Skeletal muscle tissue (tissue), 4 donors: Measurements from ENCODE around the gene DNAJC16. TPM values are rescaled to one million over a fixed set of nuclear protein-coding genes. Genes with fewer than 3 reads are reported as not detected.
"Not testable (repeated sequence)": the region's sequence is repeated elsewhere in the genome, so short reads cannot be mapped to it uniquely, and the experiment has no call there.

Experiments used
- H3K27ac ChIP-seq: one replicate; pipeline ENCODE4 v1.7.0; 2013; ENCODE audit warnings: mild to moderate bottlenecking, low read depth, low read length, inconsistent platforms
- H3K27me3 ChIP-seq, 3 donors: one replicate each; pipeline ENCODE4 v1.7.0; 2013; ENCODE audit warnings: low read length in 3 of 3; ENCODE audit not compliant: control insufficient read depth in 3 of 3, insufficient read depth in 3 of 3
- H3K36me3 ChIP-seq, 3 donors: one replicate each; pipeline ENCODE4 v1.7.0; 2013; ENCODE audit warnings: low read length in 3 of 3; ENCODE audit not compliant: control insufficient read depth in 3 of 3, insufficient read depth in 3 of 3
- H3K4me1 ChIP-seq, 3 donors: one replicate each; pipeline ENCODE4 v1.7.0; 2013; ENCODE audit warnings: low read length in 3 of 3, mild to moderate bottlenecking in 3 of 3; ENCODE audit not compliant: control insufficient read depth in 3 of 3, insufficient read depth in 3 of 3
- H3K4me3 ChIP-seq, 3 donors: one replicate each; pipeline ENCODE4 v1.7.0; 2013; ENCODE audit warnings: low read length in 3 of 3
- H3K9ac ChIP-seq, 3 donors: one replicate each; pipeline ENCODE4 v1.7.0; 2013; ENCODE audit warnings: low read length in 3 of 3, mild to moderate bottlenecking in 3 of 3, moderate library complexity in 2 of 3, low read depth in 1 of 3
- H3K9me3 ChIP-seq, 3 donors: one replicate each; pipeline ENCODE4 v1.7.0; 2013; ENCODE audit warnings: low read length in 3 of 3; ENCODE audit not compliant: control insufficient read depth in 3 of 3
- total RNA-seq: library from RNA; depleted of rRNA; stranded (reverse); fragments of >200 nt; gene quantifications from one replicate; pipeline ENCODE4 v1.2.3, GENCODE V29; 2014
- donor health status: Osteomylitis.

Gene DNAJC16
- total RNA-seq, 1 donor from 2014 or later: 16.7 TPM

- not testable (repeated sequence) for H3K9ac ChIP-seq, H3K36me3 ChIP-seq, H3K27ac ChIP-seq, H3K9me3 ChIP-seq, H3K27me3 ChIP-seq, H3K4me3 ChIP-seq, H3K4me1 ChIP-seq
These were observed 39.6 kb upstream of the DNAJC16 start for GRCh38 chr1:15486844-15487610.

GRCh38 chr1:15488371-15488770 is 38.3 kb upstream of the DNAJC16 start:
- H3K36me3 ChIP-seq: peaks cover 12 to 14% (median 13%) of the 10 kb centered on the region in 3 donors
- H3K27ac ChIP-seq: no peak overlapping the region
- H3K9ac ChIP-seq: no peak overlapping the region
- H3K4me1 ChIP-seq: no peaks in the 10 kb centered on the region
- H3K27me3 ChIP-seq: no peaks in the 10 kb centered on the region
- no peaks in the 10 kb centered on the region for H3K9me3 ChIP-seq
- H3K4me3 ChIP-seq: no peak overlapping the region

- Histone ChIP-seq H3K27me3 (no peaks in the 10 kb centered on the region), H3K9ac (no peak overlapping the region), H3K27ac (no peak overlapping the region), H3K4me3 (no peak overlapping the region), H3K9me3 (no peaks in the 10 kb centered on the region), H3K36me3 (peaks cover 19 to 22% (median 21%) of the 10 kb centered on the region in 3 donors), H3K4me1 (no peaks in the 10 kb centered on the region)
These were observed 37.5 kb upstream of the DNAJC16 start for GRCh38 chr1:15489052-15489736.

- not testable (repeated sequence) for H3K4me3 ChIP-seq, H3K27me3 ChIP-seq, H3K27ac ChIP-seq, H3K9me3 ChIP-seq, H3K9ac ChIP-seq, H3K4me1 ChIP-seq
- peaks cover 26 to 28% (median 27%) of the 10 kb centered on the region in 3 donors for H3K36me3 ChIP-seq
These were observed 35.6 kb upstream of the DNAJC16 start for GRCh38 chr1:15491010-15491409.

GRCh38 chr1:15492596-15492995 is 34.1 kb upstream of the DNAJC16 start:
- Histone ChIP-seq H3K27ac (no peak overlapping the region), H3K9me3 (no peaks in the 10 kb centered on the region), H3K9ac (no peak overlapping the region), H3K4me3 (no peak overlapping the region), H3K4me1 (no peaks in the 10 kb centered on the region), H3K27me3 (no peaks in the 10 kb centered on the region), H3K36me3 (peaks cover 26 to 29% (median 28%) of the 10 kb centered on the region in 3 donors)

GRCh38 chr1:15493869-15494390 is 32.7 kb upstream of the DNAJC16 start:
- no peaks in the 10 kb centered on the region for H3K27me3 ChIP-seq
- H3K9ac ChIP-seq: no peak overlapping the region
- H3K4me3 ChIP-seq: no peak overlapping the region
- no peaks in the 10 kb centered on the region for H3K4me1 ChIP-seq
- no peaks in the 10 kb centered on the region for H3K9me3 ChIP-seq
- H3K36me3 ChIP-seq: peaks cover 26 to 31% (median 28%) of the 10 kb centered on the region in 3 donors
- no peak overlapping the region for H3K27ac ChIP-seq

- no peak overlapping the region for H3K27ac ChIP-seq
- H3K9ac ChIP-seq: no peak overlapping the region
- no peak overlapping the region for H3K4me3 ChIP-seq
- H3K4me1 ChIP-seq: no peaks in the 10 kb centered on the region
- no peaks in the 10 kb centered on the region for H3K9me3 ChIP-seq
- peaks cover 17 to 34% (median 31%) of the 10 kb centered on the region in 3 donors for H3K36me3 ChIP-seq
- H3K27me3 ChIP-seq: no peaks in the 10 kb centered on the region
These were observed 26.2 kb upstream of the DNAJC16 start for GRCh38 chr1:15500184-15501178.

- H3K27me3 ChIP-seq: no peaks in the 10 kb centered on the region
- H3K36me3 ChIP-seq: peaks cover 22 to 37% (median 33%) of the 10 kb centered on the region in 3 donors
- H3K4me3 ChIP-seq: no peak overlapping the region
- H3K9me3 ChIP-seq: no peaks in the 10 kb centered on the region
- no peaks in the 10 kb centered on the region for H3K4me1 ChIP-seq
- H3K9ac ChIP-seq: no peak overlapping the region
- no peak overlapping the region for H3K27ac ChIP-seq
These were observed 25.2 kb upstream of the DNAJC16 start for GRCh38 chr1:15501208-15502032.

- Histone ChIP-seq H3K9ac (peak overlapping the region in 1 of 3 donors; percentile 40), H3K36me3 (peaks cover 20 to 41% (median 40%) of the 10 kb centered on the region in 3 donors), H3K4me1 (no peaks in the 10 kb centered on the region), H3K9me3 (no peaks in the 10 kb centered on the region), H3K27ac (no peak overlapping the region), H3K4me3 (no peak overlapping the region), H3K27me3 (no peaks in the 10 kb centered on the region)
These were observed 22.2 kb upstream of the DNAJC16 start for GRCh38 chr1:15504436-15504835.
